ENCODE data around the gene DNMT1.

DNA sequence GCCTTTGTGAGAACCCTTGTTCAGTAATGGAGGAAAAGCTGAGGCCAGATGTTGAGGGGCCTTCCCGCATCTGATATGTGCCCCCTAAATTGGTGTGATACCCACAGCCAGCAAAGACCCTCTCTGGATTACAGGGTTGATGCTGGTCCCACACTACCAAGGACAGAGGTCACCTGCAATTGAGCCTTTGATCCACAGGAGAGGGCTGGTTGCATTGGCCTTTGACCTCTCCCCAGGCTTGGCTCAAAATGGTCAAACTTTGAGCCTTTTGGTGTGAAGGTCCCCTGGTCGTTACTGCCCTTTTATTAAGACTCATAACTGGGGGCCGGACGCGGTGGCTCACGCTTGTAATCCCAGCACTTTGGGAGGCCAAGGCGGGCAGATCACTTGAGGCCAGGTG lies 48.9 kb upstream of the DNMT1 start:
- TF ChIP-seq, protein P1, sequence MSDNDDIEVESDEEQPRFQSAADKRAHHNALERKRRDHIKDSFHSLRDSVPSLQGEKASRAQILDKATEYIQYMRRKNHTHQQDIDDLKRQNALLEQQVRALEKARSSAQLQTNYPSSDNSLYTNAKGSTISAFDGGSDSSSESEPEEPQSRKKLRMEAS (IDR thresholded peaks at IDR 0.05; ENCODE audit: low read depth) = no peak
- no peak for TF ChIP-seq RAD21 (IDR thresholded peaks at IDR 0.05; ENCODE audit: low read length)
- TF ChIP-seq, protein P2, sequence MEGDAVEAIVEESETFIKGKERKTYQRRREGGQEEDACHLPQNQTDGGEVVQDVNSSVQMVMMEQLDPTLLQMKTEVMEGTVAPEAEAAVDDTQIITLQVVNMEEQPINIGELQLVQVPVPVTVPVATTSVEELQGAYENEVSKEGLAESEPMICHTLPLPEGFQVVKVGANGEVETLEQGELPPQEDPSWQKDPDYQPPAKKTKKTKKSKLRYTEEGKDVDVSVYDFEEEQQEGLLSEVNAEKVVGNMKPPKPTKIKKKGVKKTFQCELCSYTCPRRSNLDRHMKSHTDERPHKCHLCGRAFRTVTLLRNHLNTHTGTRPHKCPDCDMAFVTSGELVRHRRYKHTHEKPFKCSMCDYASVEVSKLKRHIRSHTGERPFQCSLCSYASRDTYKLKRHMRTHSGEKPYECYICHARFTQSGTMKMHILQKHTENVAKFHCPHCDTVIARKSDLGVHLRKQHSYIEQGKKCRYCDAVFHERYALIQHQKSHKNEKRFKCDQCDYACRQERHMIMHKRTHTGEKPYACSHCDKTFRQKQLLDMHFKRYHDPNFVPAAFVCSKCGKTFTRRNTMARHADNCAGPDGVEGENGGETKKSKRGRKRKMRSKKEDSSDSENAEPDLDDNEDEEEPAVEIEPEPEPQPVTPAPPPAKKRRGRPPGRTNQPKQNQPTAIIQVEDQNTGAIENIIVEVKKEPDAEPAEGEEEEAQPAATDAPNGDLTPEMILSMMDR (IDR thresholded peaks at IDR 0.05) = no peak
- TF ChIP-seq REST (IDR thresholded peaks at IDR 0.05; ENCODE audit: low read depth, low read length) = no peak
- TF ChIP-seq TAF1 (IDR thresholded peaks at IDR 0.05; ENCODE audit: borderline replicate concordance, low read depth, low read length) = no peak
- no peak for TF ChIP-seq JUND (IDR thresholded peaks at IDR 0.05)
- TF ChIP-seq RFX5 (IDR thresholded peaks at IDR 0.05; ENCODE audit: low read length) = no peak
- TF ChIP-seq GABPA (IDR thresholded peaks at IDR 0.05; ENCODE audit: low read depth) = no peak

Measured in SK-N-SH (cell line).